Measurements from ENCODE around the gene ATPAF1.
"Not testable (repeated sequence)": the region's sequence is repeated elsewhere in the genome, so short reads cannot be mapped to it uniquely, and the experiment has no call there.

The ATPAF1 gene

DNA sequence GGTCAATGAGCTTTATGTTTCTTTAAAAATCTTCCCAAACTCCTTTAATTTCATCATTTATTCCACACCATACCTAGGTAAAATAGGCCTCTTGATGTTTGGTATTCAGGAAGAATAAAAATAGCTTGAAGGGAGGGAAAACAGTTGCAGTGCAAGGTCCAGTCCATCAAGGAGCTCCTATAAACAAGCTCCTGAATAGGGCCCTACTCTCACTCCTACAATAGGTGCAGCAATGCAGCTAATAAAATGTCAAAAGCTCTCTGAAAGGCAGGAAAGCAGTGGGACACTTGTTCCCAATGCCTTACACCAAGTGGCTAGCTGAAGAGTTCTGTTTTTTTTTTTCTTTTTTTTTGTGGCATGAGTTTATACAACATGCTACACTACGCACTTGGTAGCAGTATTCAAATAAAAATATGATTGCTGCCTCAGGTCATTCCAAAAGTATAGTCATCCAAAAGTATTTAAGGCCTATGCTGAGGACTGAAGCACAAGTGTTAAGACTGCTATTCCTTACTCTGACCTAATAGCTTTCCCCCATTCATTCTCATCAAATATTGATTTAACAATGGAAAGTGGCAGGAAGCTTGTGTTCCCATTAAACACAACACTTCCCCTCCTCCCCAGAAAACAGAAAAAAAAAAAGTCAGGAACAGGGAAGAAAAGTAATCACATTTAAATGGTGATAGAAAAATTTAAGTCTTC lies 13.3 kb upstream of the ATPAF1 start:
- DNase-seq (ENCODE audit: low spot score): no peak

DNA sequence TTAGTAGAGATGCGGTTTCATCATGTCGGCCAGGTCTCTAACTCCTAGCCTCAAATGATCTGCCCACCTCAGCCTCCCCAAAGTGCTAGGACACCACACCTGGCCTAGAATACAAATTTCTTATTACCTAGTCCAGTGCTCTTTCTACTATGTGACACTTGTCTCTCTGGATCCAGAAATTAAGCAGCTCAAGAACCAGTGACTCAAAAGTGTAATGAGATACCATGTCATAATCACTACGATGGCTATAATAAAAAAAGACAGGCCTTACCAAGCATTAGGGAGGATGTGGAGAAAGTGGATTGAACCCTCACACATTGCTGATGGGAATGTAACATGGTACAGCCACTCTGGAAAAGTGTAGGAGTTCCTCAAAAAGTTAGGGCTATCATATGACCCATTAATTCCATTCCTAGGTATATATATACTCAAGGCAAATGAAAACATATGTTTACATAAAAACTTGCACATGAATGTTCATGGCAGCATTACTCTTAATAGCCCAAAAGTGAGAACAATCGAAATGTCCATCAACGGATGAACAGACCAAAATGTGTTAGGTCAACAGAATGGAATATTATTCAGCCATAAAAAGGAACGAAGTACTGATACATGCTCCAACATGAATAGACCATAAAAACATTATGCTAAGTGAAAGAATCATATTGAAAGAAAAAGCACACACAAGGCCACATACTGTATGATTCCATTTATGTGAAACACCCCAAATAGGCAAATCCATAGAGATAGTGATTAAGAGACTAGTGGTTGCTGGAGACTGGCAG lies 11.8 kb upstream of the ATPAF1 start:
- DNase-seq (ENCODE audit: low spot score): no peak

DNA sequence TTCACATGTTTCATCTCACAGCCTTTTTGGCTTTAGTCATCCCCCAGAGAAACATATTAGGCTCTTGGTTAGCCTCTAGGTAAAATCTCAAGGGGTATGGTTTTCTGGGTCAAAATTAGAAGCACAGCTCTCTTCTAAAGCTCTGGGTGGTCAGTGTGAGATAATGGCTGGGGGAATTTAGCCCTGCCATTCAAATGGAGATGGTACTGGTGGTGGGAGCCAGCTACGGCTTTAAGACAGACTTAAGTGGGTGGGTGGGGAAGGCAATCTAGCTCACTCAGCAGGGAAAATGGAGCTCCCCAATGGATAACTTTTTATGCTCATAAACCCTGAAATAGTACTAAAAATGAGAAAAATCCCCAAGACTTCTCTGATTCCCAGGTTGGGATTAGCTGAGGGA lies 9.2 kb upstream of the ATPAF1 start:
- no peak for DNase-seq (ENCODE audit: low spot score)

DNA sequence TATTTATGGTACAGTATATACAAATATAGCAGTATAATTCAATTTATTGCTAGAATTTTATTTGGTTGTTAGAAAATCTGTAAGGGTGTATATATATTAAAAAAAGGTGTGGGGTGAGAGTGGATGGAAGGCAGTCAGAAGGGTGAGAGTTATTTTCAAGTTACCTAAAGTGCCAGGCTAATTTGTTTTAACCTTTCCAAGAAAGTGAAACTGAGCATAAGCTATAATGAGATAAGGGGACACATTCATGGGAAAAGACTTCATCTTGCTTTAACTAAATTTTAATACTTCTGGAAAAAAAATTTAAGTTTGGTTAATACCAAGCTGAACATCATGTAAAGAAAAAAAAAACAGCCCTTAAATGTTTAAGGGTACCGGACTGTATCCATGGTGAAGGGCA lies 8.4 kb upstream of the ATPAF1 start:
- DNase-seq (ENCODE audit: low spot score): no peak

DNA sequence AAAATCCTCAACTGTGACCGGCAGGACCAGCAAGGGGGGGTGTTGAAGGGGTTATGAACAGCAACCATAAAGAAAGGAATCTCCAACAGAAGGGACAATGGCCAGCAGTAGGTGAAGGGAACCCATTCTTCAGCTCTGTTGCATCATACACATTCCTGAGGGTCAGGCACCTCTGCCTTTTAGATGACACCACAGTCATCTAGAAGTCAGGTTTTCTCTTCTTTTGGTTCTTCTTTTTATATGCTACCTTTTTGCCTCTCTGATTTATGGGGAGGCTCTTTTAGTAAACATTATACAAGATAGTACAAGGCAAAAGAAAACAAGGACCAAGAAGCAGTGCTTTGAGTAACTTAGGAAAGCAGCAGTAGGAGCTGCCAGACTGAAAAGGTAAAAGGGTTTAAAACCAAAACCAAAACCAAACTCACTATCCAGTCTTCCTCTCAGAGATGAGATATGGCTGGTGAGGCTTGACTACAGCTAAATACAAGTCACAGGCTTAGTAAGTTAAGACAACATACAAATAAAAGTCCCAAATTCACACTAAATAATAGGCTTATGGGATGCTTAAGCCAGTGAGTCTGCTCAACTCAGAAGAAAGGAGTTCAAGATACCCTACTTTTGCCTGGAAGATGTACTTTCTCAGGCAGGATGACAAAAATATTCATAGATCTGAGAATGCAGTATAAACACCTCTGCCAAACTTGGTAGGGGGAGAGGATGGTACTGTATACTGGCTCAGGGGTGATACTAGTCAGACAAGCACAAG lies 7.6 kb upstream of the ATPAF1 start:
- no peak for DNase-seq (ENCODE audit: low spot score)

DNA sequence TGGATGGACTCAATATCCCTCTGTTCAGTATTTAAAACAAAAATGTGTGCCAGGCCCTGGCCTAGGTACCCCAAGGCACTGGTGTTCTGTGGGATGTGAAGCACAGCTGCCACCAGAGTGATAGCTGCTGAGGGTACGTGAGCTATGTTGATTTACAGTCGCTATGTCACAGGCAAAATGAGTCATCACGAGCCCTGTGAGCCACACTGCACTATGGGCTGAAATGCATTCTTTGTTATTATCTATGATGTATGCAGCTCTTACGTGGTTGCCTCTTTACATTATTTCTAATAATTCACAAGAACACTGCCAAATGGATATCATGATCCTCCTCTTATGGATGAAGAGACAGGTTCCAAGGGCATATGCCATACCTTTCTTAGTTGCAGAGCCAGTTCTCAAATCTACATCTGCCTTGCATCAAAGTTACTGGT lies 5.6 kb upstream of the ATPAF1 start:
- DNase-seq (ENCODE audit: low spot score): no peak

DNA sequence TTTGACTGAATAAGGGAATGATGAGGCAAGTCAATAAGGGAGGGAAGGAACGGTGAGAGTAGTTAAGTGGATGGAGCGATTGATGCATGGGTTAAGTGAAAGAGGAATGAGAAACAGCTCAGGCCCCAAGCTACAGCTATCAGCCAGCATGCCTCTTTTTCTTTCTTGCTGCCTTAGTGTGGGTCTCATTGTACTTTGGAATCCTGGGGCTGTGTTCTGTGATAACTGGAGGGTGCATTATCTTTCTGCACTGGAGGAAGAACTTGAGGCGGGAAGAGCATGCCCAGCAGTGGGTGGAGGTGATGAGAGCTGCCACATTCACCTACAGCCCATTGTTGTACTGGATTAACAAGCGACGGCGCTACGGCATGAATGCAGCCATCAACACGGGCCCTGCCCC lies 4.5 kb upstream of the ATPAF1 start:
- no peak for DNase-seq (ENCODE audit: low spot score)

DNA sequence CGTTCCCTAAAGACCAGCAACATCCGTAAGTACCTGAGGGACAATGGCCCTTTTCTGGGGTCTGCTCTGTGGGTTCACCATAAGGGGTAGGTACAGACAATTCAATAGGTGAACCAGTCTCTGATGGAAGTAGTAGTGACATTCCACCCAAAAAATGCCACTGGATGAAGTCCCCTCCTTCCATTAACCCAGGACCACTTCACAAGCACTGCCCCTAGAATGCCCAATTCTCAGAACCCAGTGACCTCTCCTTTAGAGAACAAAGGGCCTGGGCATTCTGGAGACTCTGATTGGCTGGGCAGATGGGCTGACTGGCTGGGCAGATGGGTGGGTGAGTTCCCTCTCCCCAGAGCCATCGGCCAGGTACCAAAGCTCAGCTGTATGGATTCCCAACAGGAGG lies 3.4 kb upstream of the ATPAF1 start, which contains the start of gene TEX38:
TEX38 (plus strand) TSS at position 301 of the 400 bp plus-strand sequence; CDS start at position 382, 81 bp downstream.
- DNase-seq (ENCODE audit: low spot score): no peak

DNA sequence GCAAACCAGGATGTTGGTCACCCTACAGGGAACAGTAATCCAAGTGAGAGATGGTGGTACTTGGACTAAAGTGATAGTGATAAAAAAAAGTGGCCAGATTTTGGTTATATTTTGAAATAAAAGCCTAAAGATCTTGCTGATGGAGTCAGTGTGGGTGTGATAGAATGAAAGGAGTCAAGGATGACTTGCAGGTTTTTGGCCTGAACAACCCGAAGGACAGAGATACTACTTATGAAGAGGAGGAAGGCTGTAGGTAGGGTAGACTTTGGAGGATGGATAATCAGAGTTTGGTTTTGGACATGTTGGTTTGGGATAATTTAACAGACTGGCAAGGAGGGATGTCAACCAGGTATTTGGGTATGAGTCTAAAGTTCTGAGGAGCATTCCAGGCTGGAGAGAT lies 2.0 kb upstream of the ATPAF1 start:
- DNase-seq (ENCODE audit: low spot score): no peak

DNA sequence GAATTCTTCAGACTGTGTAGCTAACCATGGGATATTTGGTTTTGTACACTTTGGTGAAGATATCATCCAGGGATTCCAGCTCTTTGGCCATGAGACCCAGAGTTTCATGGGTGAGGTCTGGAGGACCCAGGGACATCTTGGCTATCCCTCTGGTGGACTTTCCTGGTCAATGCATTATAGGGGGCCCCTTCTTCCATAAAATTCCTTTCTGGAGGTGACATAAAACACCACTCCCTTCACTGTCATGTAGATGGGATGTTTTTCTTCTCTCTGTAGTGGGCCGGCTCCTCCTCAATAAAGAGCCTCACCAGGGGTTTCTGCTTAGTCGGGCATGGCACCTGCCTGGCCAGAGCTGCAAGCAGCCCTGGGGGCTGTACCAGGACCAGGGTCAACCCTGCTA lies 2.2 kb downstream of the ATPAF1 start:
- no peak for DNase-seq (ENCODE audit: low spot score)

DNA sequence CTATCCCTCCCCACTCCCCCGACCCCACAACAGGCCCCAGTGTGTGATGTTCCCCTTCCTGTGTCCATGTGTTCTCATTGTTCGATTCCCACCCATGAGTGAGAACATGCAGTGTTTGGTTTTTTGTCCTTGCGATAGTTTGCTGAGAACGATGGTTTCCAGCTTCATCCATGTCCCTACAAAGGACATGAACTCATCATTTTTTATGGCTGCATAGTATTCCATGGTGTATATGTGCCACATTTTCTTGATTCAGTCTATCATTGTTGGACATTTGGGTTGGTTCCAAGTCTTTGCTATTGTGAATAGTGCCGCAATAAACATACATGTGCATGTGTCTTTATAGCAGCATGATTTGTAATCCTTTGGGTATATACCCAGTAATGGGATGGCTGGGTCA lies 5.2 kb downstream of the ATPAF1 start:
- not testable (repeated sequence) for DNase-seq (ENCODE audit: low spot score)

DNA sequence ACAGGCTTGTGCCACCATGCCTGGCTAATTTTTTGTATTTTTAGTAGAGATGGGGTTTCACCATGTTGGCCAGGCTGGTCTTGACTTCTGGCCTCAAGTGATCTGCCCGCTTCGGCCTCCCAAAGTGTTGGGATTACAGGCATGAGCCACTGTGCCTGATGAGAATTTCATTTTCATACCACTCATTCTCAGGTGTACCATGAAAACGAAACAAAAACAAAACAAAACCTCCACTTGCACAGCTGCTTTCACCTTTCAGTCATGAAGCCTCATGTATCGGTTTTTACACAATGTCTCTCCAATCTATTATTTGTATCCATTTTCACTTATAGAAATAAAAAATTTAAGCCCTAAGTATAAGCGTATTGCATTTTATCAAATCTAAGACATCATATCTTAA lies 8.0 kb downstream of the ATPAF1 start:
- not testable (repeated sequence) for DNase-seq (ENCODE audit: low spot score)

DNA sequence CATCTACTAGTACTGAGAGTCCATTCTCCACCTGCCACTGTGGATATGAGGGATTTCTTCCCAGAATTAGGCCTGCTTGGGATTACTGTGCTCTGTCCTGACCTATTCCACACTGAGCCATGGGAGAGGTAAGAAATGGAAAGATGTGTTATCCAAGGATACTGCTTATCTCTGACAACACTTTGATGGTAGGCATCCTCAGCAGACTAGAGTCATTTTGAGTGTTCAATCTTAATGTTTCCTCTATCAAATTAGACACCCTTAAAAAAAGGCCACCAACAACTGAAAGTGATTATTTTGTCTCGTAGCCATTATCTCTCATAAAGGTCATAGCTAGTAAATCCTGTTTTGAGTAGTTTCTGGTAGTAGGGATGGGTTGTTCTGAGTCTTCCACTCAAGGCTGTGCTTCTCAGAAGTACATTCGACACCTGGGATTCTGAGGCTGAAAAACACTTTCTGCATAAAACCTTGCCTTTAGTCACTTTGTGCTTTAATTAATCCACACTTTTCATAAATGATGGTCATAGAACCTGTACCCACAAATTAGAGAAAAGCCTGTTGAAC lies 8.8 kb downstream of the ATPAF1 start:
- no peak for DNase-seq (ENCODE audit: low spot score)

DNA sequence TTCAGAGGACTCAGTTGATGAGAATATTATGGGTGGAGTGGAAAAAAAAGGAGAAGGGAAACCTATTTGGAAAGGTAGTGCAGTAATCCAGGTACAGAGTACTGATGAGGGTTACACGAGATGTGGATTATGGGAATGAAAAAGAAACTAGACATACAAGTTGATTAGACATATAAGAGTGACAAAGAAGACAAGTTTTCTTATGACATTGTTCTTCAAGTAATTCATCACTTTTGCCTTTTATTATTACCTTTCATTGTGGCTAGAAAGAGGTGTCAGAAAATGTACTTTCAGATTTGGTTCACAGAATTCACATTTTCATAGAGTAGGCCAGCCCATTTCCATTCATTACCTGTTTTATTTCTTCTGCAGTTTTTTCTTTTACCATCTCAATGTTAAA lies 10.4 kb downstream of the ATPAF1 start:
- no peak for DNase-seq (ENCODE audit: low spot score)

DNA sequence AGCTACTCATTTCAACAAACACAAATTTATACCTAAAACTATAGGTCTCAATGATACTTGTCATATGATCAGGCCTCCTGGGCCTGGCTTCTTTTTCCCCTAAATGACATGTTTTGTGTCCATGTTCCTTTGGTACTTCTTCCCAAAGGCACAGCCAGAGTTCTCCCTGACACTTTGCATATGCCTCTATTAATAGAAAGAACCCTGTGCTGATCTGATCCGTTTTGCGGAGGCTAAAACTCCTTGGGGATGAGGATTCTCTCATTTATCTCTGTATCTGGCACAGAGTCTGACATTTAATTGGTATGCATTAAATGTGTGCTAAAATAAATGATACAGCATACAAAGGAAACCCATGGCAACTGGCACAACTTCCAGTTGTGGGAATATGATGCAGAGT lies 11.5 kb downstream of the ATPAF1 start:
- no peak for DNase-seq (ENCODE audit: low spot score)

DNA sequence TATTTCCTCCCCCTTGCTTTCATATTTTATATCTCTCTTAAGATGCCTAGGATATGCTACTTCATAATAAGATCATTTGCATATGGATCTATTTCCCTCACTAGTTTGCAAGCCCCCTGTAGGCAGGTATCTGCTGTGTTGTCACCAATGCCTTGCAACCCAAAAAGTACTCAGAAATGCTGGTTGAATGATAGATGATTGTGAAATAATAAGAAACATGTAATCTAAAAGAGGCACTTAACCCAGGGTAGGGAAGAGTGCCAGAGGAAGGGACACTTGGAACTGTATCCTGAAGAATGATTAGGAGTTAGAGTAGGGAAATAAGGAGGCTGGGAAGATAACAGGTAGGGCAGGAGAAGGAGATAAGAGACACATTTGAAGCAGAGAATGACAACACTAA lies 12.3 kb downstream of the ATPAF1 start:
- DNase-seq (ENCODE audit: low spot score): no peak

DNA sequence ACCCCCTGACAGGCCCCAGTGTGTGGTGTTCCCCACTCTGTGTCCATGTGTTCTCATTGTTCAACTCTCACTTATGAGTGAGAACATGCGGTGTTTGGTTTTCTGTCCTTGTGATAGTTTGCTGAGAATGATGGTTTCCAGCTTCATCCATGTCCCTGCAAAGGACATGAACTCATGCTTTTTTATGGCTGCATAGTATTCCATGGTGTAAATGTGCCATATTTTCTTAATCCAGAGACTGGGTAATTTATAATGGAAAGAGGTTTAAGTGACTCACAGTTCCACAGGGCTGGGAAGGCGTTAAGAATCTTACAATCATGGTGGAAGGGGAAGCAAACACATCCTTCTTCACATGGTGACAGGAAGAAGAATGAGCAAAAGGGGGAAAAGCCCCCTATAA lies 13.5 kb downstream of the ATPAF1 start:
- not testable (repeated sequence) for DNase-seq (ENCODE audit: low spot score)

DNA sequence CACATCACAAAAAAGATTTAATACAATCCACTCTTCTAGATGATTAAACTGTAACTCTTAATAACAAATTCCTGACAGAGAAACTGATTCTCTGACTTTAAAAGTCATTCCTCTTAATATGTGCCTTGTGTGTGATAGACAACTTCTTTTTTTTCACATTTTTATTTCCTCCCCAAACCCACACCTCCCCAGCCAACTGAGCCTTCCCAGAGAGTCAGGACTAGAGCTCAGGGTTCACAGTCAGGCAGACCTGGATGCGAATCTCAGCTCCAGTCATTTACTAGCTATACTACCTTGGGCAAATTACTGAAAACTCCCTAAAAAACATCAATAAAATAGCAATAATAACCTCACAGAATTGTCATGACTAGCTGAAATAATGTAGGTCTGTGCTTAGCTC lies 14.2 kb downstream of the ATPAF1 start:
- DNase-seq (ENCODE audit: low spot score): no peak

DNA sequence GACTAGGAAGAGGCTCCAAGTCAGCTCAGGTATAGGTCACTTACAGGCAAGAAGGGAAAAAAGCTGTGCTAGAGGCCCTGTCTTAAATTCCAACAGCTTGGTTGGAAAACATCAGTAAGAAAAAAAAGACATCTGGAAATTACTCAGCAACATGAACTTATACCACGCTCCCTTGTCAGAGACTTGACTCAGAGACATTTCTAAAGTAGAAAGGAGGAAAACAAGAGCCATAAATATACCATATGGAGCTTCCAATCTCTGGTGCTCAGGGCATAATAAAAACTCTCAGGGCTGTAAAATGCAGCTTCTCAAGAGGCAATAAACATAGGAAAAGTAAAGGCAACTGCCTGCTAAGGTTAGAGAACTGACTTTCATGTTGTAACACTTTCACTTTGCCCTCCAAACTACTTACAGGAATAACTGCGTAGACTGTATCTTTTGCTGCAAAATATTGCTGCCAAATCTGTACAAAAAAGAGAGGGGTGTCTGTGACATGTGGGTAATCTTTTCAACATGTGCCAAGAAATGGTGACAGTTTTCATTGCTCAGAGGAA lies 14.7 kb downstream of the ATPAF1 start:
- DNase-seq (ENCODE audit: low spot score): no peak

DNA sequence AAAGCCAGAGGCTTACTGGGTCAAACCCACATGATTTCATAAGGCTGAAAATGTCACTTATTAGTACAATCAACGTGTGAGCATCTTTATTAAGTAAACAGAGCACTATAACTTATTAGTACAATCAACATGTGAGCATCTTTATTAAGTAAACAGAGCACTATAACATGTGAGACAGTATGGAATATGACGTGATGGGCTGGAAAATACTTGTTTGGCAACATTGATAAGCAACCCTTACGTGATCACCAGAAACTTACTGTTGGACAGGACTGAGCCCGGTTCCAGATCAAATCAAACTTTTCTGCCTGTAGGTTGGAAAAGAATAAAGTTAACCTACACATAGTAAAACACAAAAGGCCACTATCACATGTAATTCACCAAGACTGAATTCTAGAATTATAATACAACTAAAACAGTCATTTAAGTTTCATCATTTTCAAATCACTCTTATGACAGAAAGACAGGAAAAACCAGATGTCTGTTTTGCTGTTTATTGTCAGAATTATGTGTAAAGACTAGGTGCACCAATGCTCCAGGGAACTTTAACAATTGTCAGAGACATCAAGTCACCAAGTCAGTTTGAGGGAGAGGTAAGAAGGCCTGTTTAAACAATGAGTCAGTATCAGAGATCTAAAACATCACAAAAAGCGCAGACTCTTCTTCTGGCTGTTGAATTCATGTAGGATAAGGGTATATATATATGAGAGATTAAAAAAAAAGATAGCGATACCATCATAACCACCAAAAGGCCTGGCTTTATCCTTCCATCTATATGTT lies 15.7 kb downstream of the ATPAF1 start:
- no peak for DNase-seq (ENCODE audit: low spot score)

DNA sequence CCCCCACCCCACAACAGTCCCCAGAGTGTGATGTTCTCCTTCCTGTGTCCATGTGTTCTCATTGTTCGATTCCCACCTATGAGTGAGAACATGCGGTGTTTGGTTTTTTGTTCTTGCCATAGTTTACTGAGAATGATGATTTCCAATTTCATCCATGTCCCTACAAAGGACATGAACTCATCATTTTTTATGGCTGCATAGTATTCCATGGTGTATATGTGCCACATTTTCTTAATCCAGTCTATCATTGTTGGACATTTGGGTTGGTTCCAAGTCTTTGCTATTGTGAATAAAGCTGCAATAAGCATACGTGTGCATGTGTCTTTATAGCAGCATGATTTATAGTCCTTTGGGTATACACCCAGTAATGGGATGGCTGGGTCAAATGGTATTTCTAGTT lies 17.0 kb downstream of the ATPAF1 start:
- not testable (repeated sequence) for DNase-seq (ENCODE audit: low spot score)
